AG04449 (cell line): ENCODE results near the gene SPTBN1.

Experiments
- CTCF ChIA-PET: fragments of 350-600 bp; formaldehyde crosslinking; extraction: SDS; loops from one replicate; lab custom pipeline; 2021; ENCODE audit warnings: antibody characterized with exemption; lab: Yijun Ruan, JAX
- POLR2A ChIA-PET: fragments of 400-600, 350-600 bp; formaldehyde crosslinking; extraction: SDS; loops from one replicate; lab custom pipeline; 2020; ENCODE audit warnings: antibody characterized with exemption, inconsistent platforms; lab: Yijun Ruan, JAX
- DNase-seq: peaks from one replicate; pipeline ENCODE4 v3.0.0-alpha.2; 2010; ENCODE audit warnings: low read depth, low spot score
- H3K4me3 ChIP-seq: 2 replicates; pipeline ENCODE4 v1.5.1; 2011; ENCODE audit warnings: low read depth, mild to moderate bottlenecking, control low read depth, low read length
- CTCF ChIP-seq: IDR thresholded peaks from one replicate; pipeline ENCODE4 v1.5.1; 2011; ENCODE audit warnings: mild to moderate bottlenecking, moderate library complexity, low read length, control low read depth, inconsistent platforms; ENCODE audit not compliant: insufficient read depth; ENCODE audit errors: missing control alignments

SPTBN1 gene

GRCh38 chr2:54455563-54456361, at the start of gene SPTBN1:
TSS of gene SPTBN1 (plus strand) at chr2:54456327. CDS start at chr2:54526419, 70,092 bp downstream.
- TF ChIP-seq CTCF, result no peak
- H3K4me3 ChIP-seq, result peak within 1 kb of the TSS; percentile 76
- CTCF ChIA-PET, result no interaction called here
- peak; percentile 53 for DNase-seq
- POLR2A ChIA-PET, result interaction anchor here (0.7 kb wide), 1 partner anchor 13 kb away, joined by 3 read pairs; no protein-coding TSS in a partner anchor

DNA sequence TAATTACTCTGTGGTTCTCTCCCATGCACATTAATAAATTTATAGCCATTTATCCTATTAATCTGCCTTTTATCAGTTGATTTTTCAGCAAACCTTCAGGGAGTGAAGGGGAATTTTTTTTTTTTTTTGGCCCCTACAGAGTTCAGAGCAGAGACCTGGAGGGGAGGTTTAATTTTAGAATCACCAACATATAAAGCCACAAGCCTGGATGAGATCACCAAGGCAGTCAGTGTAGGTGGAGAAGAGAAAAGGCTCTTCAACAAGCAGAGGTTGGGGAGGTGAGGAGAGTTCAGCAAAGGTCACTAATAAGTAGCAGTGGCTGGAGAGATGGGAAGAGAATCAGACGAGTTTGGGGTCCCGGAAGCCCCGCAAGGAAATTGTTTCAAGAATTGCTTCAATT, 48.4 kb upstream of the SPTBN1 start:
- CTCF ChIA-PET, result no interaction called here
- TF ChIP-seq CTCF, result no peak
- H3K4me3 ChIP-seq, result no peak overlapping the region
- DNase-seq, result no peak
- POLR2A ChIA-PET, result interaction anchor here (0.7 kb wide), 1 partner anchor 242 kb away, joined by 3 read pairs; no protein-coding TSS in a partner anchor

DNA sequence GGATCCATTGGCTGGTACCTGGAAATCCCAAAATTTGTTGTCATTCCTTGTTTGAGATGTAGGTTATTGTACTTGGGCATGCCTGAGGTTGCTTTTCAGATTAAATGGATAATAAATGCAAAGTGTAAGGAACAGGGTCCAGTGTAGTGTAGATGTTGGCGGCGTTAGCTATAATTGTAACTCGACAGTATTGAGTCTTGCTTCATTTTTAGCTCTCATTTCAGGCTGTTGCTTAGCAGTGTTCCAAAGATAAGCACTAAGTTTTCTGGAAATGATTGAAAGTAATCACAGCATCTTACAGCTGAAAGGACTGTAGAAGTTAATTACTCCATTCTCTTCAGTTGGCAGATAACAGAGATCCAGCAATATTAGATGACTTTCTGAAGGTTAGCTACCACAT, 47.8 kb upstream of the SPTBN1 start:
- CTCF ChIA-PET, result no interaction called here
- POLR2A ChIA-PET, result interaction anchor here (0.7 kb wide), 1 partner anchor 243 kb away, joined by 3 read pairs; no protein-coding TSS in a partner anchor

DNA sequence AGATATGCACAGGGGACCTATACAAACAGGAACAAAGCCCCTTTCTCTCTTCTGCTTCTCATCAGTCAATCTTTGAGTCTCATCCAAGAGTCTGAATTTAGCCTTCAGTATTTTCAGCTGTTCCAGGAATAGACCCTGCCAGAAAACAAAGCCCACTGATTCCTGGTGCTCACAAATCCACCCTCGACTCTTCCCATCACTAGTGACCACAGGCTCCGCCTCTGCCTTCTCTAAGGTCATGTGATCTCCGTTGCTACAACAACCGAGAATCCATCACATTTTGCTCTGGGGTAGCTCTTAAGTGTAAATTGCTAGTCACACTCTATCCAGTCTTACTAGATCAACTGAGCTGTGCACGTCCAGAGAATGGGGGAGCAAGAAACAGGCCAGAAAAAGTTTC, 46.4 kb upstream of the SPTBN1 start:
- ChIA-PET CTCF (interaction anchor here (2.0 kb wide), 1 partner anchor 10 kb away, joined by 7 read pairs; no protein-coding TSS in a partner anchor), POLR2A (no interaction called here)
- no peak for TF ChIP-seq CTCF
- no peak overlapping the region for H3K4me3 ChIP-seq
- DNase-seq, result no peak

More for the DNA sequence above, 47.8 kb upstream of the SPTBN1 start:
- DNase-seq, result no peak
- no peak overlapping the region for H3K4me3 ChIP-seq
- no peak for TF ChIP-seq CTCF

DNA sequence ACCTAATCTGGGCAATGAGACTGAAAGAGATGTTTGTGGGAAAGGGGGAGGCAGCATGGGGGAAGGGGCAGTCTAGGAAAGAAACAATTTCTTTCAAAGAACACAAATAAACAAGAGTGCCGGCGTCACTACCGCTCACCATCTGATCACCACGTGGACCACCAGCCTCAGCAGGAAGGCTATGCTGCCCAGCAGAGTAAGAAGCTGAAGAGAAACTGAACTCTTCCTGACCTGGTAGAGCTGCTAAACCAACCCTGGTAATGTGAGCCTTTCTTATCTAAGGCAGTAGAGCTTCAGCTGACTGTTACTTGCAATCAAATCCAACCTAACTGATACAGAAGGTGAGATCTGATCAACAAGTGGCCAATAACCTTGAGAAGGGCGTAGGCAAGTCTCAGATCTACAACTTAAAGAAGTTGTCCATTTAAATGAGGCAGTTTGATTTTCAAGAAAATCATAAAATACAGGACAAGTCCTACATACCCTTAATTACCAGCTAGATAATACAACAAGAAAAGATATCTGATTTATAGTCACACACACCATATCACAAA, 44.2 kb upstream of the SPTBN1 start:
- DNase-seq, result no peak
- TF ChIP-seq CTCF, result no peak
- no peak overlapping the region for H3K4me3 ChIP-seq
- POLR2A ChIA-PET, result no interaction called here
- CTCF ChIA-PET, result interaction anchor here (1.0 kb wide), 1 partner anchor 14 kb away, joined by 3 read pairs; no protein-coding TSS in a partner anchor
